Glutamatergic neuron (in vitro differentiated cells): ENCODE results near the gene RYK. TPM values are rescaled to one million over a fixed set of nuclear protein-coding genes. Genes with fewer than 3 reads are reported as not detected.

Experiments used
- DNase-seq: peaks from one replicate; pipeline ENCODE4 v3.0.0; 2022
- H3K27ac Mint-ChIP-seq: one replicate; pipeline ENCODE4 v1.8.0; 2020; ENCODE audit warnings: mild to moderate bottlenecking, mixed read lengths, inconsistent platforms; ENCODE audit not compliant: unreplicated experiment
- H3K27me3 Mint-ChIP-seq: one replicate; pipeline ENCODE4 v1.8.0; 2020; ENCODE audit warnings: mild to moderate bottlenecking, moderate library complexity, mixed read lengths, inconsistent platforms; ENCODE audit not compliant: unreplicated experiment
- H3K36me3 Mint-ChIP-seq: one replicate; pipeline ENCODE4 v1.8.0; 2020; ENCODE audit warnings: mild to moderate bottlenecking, mixed read lengths, inconsistent platforms; ENCODE audit not compliant: unreplicated experiment
- H3K4me1 Mint-ChIP-seq: one replicate; pipeline ENCODE4 v1.8.0; 2020; ENCODE audit warnings: mild to moderate bottlenecking, low read depth, mixed read lengths, inconsistent platforms; ENCODE audit not compliant: unreplicated experiment
- H3K4me3 Mint-ChIP-seq: one replicate; pipeline ENCODE4 v1.8.0; 2020; ENCODE audit warnings: mild to moderate bottlenecking, mixed read lengths, inconsistent platforms; ENCODE audit not compliant: unreplicated experiment
- H3K9me3 Mint-ChIP-seq: one replicate; pipeline ENCODE4 v1.8.0; 2020; ENCODE audit warnings: mild to moderate bottlenecking, moderate library complexity, mixed read lengths, inconsistent platforms; ENCODE audit not compliant: unreplicated experiment
- total RNA-seq: library from RNA; stranded (reverse); fragmentation: NEBNext Ultra II Directional; extraction: Animal tissue kit (Norgen Biotek cat#: 25700); gene quantifications from one replicate; pipeline ENCODE4 v1.2.1, GENCODE V29; 2021; ENCODE audit not compliant: unreplicated experiment
- TF ChIP-seq, protein P1 (sequence below): fragments of 200-600 bp; sonication (generic); IDR thresholded peaks from one replicate; pipeline ENCODE4 v1.5.0; 2021; ENCODE audit not compliant: partially characterized antibody, unreplicated experiment

Gene RYK
- total RNA-seq, 1 donor from 2014 or later, result 33.6 TPM

DNA sequence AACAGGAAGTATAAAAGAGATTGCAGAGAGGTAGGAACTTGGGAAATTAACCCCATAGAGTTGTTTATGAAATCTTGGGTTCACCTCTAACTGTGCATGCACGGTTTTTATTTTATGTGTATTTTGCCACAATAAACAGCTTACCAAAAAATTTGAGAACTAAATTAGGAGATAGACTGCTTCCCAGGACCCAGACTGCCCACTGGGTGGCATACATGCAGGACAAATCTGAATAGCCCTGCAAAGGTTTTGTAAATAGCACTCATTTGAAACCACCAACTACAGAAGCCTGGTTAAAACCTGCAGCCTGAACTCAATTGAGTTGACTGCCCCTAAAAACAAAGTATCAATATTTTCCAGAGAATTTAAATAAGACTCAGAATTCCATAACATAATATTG, 124.5 kb downstream of the RYK start:
- peaks cover 11% of the 10 kb centered on the region for H3K36me3 Mint-ChIP-seq
- no peaks in the 10 kb centered on the region for H3K4me1 Mint-ChIP-seq
- H3K4me3 Mint-ChIP-seq, result no peak overlapping the region
- DNase-seq, result no peak
- H3K9me3 Mint-ChIP-seq, result peaks cover 5% of the 10 kb centered on the region
- no peaks in the 10 kb centered on the region for H3K27me3 Mint-ChIP-seq
- H3K27ac Mint-ChIP-seq, result no peak overlapping the region
- TF ChIP-seq, protein P1, sequence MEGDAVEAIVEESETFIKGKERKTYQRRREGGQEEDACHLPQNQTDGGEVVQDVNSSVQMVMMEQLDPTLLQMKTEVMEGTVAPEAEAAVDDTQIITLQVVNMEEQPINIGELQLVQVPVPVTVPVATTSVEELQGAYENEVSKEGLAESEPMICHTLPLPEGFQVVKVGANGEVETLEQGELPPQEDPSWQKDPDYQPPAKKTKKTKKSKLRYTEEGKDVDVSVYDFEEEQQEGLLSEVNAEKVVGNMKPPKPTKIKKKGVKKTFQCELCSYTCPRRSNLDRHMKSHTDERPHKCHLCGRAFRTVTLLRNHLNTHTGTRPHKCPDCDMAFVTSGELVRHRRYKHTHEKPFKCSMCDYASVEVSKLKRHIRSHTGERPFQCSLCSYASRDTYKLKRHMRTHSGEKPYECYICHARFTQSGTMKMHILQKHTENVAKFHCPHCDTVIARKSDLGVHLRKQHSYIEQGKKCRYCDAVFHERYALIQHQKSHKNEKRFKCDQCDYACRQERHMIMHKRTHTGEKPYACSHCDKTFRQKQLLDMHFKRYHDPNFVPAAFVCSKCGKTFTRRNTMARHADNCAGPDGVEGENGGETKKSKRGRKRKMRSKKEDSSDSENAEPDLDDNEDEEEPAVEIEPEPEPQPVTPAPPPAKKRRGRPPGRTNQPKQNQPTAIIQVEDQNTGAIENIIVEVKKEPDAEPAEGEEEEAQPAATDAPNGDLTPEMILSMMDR, result no peak

DNA sequence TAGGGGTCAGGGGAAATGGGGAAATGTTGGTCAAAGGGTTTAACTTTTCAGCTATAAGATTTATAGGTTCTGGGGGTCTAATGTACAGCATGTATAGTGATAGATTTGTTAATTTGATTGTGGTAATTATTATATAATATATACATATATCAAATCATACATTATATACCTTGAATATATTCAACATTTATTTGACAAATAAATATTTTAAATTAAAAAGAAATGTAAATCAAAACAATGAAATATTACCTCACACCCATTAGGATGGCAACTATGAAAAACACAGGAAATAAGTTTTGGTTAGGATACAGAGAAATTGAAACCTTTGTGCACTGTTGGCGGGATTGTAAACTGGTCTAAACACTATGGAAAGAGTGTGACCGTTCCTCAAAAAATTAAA, 135.9 kb downstream of the RYK start:
- no peak overlapping the region for H3K27ac Mint-ChIP-seq
- no peak overlapping the region for H3K4me3 Mint-ChIP-seq
- peaks cover 6% of the 10 kb centered on the region for H3K36me3 Mint-ChIP-seq
- no peaks in the 10 kb centered on the region for H3K27me3 Mint-ChIP-seq
- TF ChIP-seq, protein P1, result no peak
- peaks cover 2% of the 10 kb centered on the region for H3K9me3 Mint-ChIP-seq
- no peak for DNase-seq
- H3K4me1 Mint-ChIP-seq, result no peaks in the 10 kb centered on the region

DNA sequence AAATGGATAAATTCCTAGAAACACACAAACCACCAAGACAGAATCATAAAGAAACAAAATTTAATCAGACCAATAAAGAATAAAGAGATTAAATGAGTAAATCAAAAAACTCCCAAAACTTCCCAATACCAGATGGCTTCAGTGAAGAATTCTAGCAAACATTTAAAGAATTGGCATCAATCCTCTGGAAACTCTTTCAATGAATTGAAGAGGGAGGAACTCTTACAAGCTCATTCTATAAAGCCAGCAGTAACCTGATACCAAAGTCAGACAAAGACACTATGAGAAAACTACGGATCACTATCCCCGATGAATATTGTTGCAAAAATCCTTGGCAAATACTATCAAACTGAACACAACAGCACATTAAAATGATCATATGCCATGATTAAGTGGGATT, 139.0 kb downstream of the RYK start:
- Mint-ChIP-seq H3K4me3 (no peak overlapping the region), H3K36me3 (no peaks in the 10 kb centered on the region), H3K4me1 (no peaks in the 10 kb centered on the region), H3K27ac (no peak overlapping the region), H3K9me3 (peaks cover 2% of the 10 kb centered on the region), H3K27me3 (no peaks in the 10 kb centered on the region)
- TF ChIP-seq, protein P1, result no peak
- DNase-seq, result no peak

DNA sequence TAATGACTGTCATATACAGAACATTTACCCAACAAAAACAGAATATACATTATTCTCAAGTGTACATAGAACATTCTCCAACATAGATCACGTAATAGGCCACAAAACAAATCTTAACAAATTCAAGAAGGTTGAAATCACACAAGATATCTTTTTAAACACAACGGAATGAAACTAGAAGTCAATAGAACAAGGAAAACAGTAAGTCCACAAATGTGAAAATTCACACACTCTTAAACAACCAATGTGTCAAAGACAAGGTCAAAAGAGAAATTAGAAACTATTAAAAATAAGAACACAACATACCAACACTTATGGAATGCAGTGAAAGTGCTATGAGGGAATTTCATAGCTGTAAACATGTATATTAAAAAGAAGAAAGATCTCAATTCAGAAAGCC, 139.7 kb downstream of the RYK start:
- H3K9me3 Mint-ChIP-seq, result peaks cover 2% of the 10 kb centered on the region
- H3K4me1 Mint-ChIP-seq, result no peaks in the 10 kb centered on the region
- TF ChIP-seq, protein P1, result no peak
- DNase-seq, result no peak
- H3K27me3 Mint-ChIP-seq, result no peaks in the 10 kb centered on the region
- no peaks in the 10 kb centered on the region for H3K36me3 Mint-ChIP-seq
- no peak overlapping the region for H3K27ac Mint-ChIP-seq
- no peak overlapping the region for H3K4me3 Mint-ChIP-seq

Other genes starting within 250 kb of the RYK start
- gene SLCO2A1, start 220.9 kb downstream of the RYK start, total RNA-seq, result not detected
- gene AMOTL2, start 123.6 kb upstream of the RYK start, total RNA-seq, result 38.1 TPM
- 70.0 TPM for gene ANAPC13, start 235.1 kb upstream of the RYK start, total RNA-seq
- 37.8 TPM for gene CEP63, start 235.2 kb upstream of the RYK start, total RNA-seq